GM12875 (cell line): ENCODE data around the gene CAPN12.

Experiments used
- H3K4me3 ChIP-seq: one replicate; pipeline ENCODE4 v1.5.1; 2011; ENCODE audit warnings: low read depth, low read length, control low read depth
- CTCF ChIP-seq: IDR thresholded peaks from 2 replicates; pipeline ENCODE4 v1.5.1; 2011; ENCODE audit warnings: low read depth, mild to moderate bottlenecking, control low read depth, inconsistent platforms, low read length, moderate library complexity, borderline replicate concordance; ENCODE audit not compliant: insufficient read depth

Gene CAPN12

GRCh38 chr19:38720559-38721236 is 23.6 kb downstream of the CAPN12 start:
- H3K4me3 ChIP-seq = no peak overlapping the region
- no peak for TF ChIP-seq CTCF

- no peak overlapping the region for H3K4me3 ChIP-seq
- no peak for TF ChIP-seq CTCF
Observed at GRCh38 chr19:38719761-38720558, 24.3 kb downstream of the CAPN12 start.

GRCh38 chr19:38718747-38719543 is 25.3 kb downstream of the CAPN12 start:
- H3K4me3 ChIP-seq = no peak overlapping the region
- no peak for TF ChIP-seq CTCF

- H3K4me3 ChIP-seq = no peak overlapping the region
- no peak for TF ChIP-seq CTCF
Observed at GRCh38 chr19:38717855-38718254, 26.4 kb downstream of the CAPN12 start.

DNA sequence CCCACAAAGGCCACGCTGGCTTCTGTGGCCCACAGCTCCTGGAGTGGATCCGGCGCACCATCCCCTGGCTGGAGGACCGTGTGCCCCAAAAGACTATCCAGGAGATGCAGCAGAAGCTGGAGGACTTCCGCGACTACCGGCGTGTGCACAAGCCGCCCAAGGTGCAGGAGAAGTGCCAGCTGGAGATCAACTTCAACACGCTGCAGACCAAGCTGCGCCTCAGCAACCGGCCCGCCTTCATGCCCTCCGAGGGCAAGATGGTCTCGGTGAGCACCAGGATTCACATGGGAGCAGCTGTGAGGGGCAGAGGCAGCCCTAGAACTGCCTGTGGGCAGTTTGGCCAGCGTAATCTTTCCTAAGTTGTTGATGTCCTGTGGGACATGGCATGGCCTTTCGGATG is 27.2 kb downstream of the CAPN12 start:
- H3K4me3 ChIP-seq = no peak overlapping the region
- TF ChIP-seq CTCF = no peak

GRCh38 chr19:38715555-38715954 is 28.7 kb downstream of the CAPN12 start:
- no peak for TF ChIP-seq CTCF
- no peak overlapping the region for H3K4me3 ChIP-seq
